Fibroblast of gingiva (primary cell): ENCODE measurements around the gene CNBP.
"Not testable (repeated sequence)": the region's sequence is repeated elsewhere in the genome, so short reads cannot be mapped to it uniquely, and the experiment has no call there.

Source experiments
- DNase-seq: peaks from one replicate; pipeline ENCODE4 v3.0.0-alpha.2; 2011; ENCODE audit warnings: low read depth

CNBP gene

DNA sequence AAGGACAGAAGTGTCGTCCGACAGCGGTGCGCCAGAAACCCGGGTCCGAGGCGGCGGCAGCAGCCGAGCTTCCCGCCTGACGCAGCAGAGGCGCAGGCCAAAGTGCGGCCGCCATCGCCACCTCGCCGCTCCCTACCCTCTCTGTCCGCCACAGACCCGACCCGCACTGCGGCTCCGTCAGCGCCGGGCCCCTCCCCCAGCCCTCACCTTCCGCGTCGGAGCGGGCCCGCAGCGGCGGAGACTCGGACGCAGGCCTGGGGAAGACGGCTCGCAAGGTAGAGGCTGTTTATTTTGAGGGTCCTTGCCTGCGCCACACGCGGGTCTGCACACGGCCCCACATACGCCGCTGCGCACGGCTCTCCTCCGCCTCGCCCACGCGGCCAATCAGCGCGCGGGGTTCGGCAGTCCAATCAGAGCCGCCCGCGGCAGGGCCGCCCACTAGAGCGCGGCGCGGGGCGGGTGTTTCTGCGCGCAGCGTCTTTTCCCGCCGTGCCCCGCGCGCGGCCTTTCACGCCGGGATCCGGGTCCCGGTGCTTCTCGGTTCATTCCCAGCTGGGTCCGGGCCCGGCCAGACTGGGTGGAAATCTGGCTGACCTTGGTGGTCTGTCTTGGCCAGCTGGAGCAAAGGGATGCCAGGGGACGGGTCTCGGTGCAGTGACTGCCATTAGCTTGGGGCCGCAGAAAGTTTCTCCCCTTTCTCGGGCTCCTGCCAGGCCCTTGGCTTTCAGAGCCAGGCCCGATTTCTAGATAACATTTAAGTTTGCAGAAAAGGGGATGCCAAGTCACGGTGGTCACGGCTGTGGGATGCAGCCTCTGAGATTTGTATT is at the start of gene CNBP:
CNBP (minus strand) TSS at position 328 of the 827 bp plus-strand sequence. CDS start 12,139 bp downstream, outside the sequence.
- DNase-seq = peak; percentile 96

DNA sequence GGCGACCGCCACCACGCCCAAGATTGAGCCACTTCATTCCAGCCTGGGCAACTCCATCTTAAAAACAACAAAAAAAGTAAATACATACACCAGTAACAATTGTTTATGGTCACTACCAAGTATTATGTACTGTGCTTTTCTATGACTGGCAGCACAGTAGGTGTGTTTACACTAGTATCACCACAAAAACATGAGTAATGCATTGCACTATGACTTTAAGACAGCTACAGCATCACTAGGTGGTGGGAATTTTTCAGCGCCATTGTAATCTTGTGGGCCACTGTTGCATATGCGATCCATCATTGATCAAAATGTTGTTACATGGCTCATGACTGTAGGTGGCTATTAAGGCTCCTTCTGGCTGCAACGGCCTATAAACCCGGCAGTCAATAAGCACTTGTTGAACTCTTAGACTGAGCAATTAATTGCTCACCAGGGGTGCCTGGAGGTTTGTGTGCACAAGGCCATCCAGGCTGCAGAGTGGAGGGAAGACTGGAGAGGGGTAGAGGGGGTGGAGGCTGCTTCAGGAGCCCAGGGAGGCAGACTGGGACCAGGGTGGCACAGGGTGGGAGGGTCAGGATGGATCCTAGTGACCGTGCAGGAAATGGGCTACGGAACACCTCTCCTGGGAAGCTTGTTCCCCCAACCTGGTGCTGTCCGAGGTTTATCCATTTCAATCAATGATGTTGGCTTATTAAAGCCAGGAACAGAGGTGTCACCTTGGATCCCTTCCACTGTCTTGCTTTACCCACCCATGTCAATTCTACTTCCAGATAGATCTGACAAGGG is 47.8 kb upstream of the CNBP start:
- no peak for DNase-seq

DNA sequence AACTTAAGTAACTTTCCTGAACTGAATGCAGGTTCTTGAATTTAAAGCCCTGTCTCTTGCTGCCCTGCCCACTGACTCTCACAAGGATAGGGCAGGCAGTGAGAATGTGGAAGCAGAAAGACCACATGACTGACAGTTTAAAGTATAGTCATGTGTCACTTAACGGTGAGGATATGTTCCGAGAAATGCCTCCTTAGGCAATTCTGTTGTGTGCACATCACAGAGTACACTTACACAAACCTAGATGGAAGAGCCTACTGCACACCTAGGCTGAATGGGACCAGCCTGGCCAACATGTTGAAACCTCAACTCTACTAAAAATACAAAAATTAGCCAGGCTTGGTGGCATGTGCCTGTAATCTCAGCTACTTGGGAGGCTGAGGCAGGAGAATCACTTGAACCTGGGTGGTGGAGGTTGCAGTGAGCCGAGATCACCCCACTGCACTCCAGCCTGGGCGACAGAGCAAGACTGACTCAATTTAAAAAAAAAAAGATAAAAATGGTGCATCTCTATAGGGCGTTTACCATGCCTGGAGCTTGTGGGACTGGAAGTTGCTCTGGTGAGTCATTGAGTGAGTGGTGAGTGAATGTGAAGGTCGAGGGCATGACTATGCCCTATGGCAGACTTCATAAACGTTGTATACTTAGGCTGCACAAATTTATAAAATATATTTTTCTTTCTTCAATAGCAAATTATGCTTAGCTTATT is 46.8 kb upstream of the CNBP start:
- peak; percentile 63 for DNase-seq

DNA sequence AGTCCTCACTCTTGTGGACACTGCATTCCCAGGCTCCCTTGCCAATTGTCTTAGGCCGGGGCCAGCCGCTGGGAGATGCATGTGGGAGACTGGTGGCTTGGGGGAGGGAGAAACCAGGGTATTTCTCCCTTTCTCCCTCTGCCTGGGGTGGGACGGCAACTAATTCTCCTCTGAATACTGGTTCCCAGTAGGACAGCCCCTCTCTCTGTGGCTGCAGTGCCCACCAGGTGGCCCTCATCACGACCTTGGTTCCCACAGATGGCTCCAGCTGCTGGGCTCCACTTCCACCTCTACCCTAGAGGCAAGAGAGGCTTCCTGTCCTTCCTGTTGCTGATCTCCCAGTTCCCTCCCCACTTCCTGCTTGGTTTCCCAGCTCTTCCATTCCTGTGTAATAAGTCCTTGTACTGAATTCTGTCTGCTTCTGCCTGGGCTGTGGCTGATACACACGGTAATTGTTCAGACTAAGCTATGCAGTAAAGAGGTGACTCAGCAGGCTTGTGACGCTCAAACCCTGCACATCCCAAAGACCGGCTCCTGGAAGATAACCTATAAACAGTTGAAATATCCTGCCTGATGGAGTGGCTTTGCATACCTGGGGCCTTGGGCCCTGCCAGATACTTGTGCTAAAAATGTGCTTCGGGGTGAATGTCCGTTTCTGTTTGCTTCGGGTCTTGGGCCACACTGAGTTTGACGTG is 45.3 kb upstream of the CNBP start:
- peak; percentile 34 for DNase-seq

DNA sequence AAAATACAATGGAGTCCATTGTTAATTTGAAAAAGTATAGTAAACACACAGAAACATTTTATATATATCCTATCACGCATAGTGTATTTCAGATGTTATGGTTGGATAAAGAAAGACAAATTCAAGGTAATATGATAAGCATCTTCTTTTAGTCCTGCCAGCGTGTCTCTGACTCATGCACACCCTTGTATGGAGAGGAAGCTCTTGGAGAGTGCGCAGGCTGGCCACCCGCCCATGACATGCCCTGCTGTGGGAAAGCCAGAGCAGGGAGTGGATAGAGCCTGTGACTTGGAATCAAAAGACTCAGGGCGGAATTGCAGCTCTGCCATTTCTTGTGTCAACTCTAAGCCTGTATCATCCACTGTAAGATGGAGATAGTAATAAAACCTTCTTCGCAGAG is 42.7 kb upstream of the CNBP start:
- peak; percentile 96 for DNase-seq

DNA sequence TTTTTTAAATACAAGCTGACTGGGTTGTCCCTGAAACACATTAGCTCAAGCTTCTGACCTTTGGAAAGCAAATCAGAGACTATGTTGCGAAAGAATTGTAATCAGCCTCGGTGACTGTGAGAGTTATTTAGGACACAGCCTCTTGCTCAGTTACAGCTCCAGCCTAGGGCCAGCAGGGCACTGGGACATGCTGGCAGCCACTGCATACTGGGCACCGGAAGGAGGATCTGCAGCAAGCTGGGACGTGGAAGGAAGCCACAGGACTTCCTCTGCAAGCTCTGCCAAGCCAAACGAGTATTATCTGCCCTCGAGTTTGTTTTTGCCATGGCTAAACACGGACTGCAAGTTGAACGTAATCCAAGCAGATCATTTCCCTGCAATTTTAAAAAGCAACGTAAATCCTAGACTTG is 41.3 kb upstream of the CNBP start:
- peak; percentile 99 for DNase-seq

DNA sequence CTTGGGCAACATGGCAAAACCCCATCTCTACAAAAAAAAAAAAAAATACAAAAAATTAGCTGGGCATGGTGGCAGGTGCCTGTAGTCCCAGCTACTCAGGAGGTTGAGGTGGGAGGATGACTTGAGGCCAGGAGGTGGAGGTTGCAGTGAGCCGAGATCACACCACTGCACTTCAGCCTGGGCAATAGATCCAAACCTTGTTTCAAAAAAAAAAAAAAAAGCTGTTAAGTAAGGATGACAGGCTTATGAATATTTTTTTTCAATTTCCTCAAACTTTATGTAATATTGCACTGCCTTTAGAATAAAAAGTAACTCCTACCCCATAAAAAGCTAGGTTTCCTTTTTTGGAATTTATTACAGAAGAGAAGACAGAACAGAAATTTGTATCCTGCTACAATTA is 40.7 kb upstream of the CNBP start:
- DNase-seq = not testable (repeated sequence)

DNA sequence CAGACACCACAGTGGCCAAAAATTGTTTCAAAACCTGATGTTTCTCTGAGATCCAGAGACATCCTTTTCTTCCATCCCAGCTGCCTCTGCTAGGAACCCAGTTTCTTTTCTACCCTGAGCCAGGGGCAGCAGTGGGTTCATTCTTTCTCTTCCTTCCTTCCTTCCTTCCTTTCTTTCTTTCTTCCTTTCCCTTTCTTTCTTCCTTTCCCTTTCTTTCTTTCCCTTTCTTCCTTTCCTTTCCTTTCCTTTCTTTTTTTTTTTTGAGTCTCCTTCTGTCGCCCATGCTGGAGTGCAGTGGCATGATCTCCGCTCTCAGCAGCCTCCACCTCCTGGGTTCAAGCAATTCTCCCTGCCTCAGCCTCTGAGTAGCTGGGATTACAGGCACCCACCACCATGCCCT is 35.0 kb upstream of the CNBP start:
- DNase-seq = no peak

DNA sequence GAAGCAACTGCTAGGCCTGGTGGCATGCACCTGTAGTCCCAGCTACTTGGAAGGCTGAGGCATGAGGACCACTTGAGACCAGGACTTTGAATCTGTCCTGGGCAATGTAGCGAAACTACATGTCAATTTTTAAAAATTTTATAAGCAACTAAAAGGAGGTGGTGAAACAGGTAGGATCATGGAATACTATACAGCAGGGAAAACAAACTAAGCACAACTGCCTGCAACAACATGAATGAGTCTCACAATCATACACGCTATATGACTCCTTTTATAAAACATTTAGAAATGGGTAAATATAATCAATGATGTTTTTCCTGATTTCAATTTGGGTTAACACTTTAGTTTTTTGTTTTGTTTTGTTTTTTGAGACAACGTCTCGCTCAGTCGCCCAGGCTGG is 29.5 kb upstream of the CNBP start:
- no peak for DNase-seq

DNA sequence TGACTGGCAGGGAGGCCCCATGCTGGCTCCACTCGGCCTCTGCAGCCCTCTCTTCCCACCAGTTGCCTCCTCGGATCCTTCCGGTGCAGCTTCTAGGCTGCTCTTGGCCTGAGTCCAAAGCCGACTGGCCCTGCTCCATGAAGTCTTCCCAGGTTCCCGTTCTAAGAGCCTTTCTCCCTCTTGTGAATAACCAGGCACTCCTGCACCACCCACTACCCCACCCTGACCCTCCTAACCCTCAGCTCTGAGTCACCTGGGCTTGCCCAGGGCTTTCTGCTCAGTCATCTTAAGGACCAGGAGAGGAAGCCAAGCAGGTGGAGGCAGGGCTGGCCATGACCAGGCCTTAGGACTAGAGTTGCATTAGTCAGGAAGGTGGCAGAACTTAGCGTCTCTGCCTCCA is 28.1 kb upstream of the CNBP start:
- peak; percentile 65 for DNase-seq

DNA sequence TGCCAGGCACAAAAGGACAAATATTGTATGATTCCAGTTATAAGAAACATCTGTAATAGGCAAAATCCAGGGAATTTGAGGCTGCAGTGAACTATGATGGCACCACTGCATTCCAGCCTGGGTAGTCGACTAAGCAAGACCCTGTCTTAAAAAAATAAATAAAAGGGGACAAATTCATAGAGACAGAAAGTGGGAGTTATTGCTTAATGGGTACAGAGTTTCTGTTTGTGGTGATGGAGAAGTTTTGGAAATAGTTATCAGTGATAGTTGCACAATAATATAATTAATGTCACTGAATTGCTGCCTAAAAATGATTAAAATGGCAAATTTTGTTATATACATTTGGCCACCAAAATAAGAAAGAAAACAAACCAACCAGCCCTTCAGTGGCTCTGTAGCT is 27.6 kb upstream of the CNBP start:
- DNase-seq = peak; percentile 85

DNA sequence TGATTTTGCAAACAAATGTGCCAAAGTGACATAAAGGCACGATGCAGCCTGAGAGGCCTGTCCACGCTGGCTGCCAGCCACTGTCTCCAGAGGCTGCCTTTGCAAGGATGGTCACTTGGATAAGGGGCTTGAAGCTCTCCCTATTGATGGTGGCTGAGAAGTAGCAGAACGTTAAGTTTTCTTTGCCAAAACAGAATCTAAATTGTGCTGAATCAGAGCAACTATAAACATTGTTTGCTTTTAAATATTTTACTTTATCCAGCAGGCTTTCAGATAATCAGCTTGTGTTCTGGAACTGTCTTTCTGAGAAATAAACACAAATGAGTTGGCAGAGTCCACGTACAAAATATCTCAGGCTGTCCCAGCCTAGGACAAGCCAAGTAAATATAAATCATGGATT is 23.8 kb upstream of the CNBP start:
- DNase-seq = no peak

DNA sequence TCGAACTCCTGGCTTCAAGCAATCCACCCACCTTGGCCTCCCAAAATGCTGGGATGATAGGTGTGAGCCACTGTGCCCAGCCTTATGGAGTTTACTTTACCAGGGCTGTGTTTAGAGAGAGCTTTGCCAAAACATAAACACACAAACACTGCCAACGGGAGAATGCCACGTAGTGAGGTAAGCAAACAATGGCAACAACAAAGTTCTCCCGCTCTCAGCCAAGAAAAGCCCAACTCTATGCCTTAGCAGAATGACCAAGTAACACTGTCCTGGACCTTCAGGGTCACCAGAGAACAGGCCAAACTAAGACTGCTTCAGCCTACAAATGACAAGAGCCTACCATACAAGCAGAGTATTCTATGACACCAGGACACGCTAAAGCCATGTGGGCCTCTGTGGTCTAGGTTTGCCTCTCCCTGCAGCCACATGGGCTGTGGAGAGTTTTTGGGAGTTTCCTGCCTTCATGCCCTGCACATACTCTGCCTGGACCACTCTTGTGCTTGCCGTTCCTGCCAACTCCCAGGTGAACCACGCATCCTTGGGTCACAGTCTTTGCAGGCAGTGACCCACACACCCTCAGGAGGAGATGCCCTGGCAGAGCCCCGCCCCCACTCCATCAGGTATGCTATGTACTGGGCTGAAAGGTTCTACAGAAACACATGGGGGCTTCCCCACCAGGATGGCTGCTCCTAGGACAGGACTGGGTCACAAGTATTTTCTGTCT is 21.6 kb upstream of the CNBP start:
- no peak for DNase-seq

DNA sequence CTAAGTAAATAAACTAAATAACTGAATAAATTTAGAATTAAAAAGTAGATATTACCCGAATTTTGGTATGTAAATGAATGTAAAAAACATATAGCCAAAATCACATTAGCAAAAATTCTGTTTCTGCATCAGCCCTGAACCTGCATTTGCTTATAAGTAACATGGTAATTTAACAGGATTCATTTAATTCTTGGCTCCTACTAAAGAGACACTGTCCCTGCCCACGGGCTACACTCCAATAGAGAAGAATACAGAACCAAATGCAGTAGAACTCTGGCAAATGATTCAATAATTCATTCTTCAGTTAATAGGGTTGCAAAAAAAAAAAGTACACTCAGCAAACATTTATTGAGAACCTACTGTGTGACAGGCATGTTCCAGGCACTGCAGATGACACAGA is 20.8 kb upstream of the CNBP start:
- no peak for DNase-seq

DNA sequence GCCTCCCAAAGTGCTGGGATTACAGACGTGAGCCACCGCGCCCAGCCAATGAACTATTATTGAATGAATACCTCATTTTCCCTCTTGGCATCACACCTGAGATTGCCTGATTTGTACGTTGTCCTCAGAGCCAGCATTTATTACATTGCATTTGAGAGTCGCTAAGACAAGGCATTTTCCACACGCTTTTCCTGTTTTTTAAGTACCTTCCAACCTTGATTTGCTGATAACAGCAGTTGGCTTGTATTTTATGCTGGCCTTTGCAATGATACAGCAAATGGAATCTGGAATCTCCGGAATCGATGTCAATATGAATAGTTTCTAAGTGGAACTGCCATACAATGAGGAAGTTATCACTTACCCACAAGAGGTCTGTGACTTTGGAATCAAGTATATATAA is 15.7 kb upstream of the CNBP start:
- no peak for DNase-seq

DNA sequence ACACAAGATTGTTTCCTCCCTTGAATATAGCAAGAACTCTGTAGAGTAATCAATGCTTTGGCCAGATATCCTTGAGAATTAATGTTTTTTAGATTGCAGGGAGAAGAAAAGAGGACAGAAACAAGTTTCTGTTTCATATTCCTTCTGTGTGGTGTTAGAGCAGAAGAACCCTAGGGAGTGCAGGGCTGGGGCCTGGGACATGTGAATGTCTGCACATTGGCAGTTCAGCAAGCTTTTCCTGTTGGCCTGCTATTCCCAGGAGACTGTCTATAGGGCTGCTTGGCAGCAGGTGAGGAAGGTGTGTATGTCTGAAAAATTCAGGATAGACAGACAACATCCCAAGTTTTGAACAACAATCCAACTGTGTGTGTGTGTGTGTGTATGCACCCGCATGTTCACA is 13.6 kb upstream of the CNBP start:
- no peak for DNase-seq

DNA sequence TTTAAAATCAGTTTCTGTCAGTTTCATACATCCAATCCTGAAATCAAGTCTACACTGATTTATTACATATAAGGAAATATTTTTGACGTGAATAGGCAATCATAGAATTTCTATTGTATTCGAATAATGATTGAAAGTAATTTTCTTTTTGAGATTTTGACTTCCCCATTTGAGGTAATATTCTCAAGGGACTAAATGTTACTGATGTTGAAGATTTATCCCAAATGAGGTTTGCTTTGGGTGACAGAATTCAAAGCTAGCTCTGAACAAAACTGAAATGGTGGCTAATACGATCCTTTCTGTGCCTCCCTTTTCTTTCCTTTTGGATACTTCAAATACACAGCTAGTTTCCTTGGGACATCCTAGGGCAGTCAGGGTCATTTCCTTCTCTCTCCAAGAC is 12.9 kb upstream of the CNBP start:
- DNase-seq = no peak

DNA sequence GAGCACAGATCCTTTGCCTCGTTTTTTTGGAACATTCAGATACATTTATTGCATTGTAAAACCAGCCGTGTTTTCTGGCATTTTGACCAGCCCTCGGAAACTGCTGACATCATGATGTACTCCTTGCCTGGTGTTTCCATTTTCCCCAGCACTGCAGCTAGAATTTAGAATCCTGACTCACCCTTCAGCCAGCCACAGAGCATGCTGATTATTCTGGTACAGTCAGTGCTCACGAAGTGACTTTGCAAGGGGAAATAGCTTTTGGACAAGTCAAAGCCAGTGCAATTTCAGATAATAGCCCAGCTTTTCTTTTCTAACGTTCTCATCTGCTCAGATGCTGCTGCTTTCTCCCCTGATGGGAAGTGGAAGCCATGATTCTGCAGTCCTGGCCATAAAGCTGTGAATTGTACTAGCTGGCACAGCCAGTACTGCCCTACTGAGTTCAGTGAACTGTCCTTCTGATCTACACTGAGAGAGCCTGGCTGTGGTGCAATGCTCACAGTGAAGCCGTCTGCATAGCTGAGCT is 12.1 kb upstream of the CNBP start:
- DNase-seq = peak; percentile 92

DNA sequence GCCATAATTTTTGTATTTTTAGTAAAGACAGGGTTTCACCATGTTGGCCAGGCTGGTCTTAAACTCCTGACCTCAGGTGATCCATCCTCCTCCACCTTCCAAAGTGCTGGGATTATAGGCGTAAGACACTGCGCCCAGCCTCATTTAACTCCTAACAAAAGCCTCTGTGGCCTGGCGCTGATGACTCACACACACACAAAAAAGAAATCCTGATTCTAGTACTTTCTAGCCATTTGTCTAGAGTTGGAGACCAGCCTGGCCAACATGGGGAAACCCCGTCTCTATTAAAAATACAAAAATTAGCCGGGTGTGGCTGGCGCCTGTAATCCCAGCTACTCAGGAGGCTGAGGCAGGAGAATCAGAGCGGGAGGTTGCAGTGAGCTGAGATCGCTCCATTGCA is 6.1 kb upstream of the CNBP start:
- not testable (repeated sequence) for DNase-seq

DNA sequence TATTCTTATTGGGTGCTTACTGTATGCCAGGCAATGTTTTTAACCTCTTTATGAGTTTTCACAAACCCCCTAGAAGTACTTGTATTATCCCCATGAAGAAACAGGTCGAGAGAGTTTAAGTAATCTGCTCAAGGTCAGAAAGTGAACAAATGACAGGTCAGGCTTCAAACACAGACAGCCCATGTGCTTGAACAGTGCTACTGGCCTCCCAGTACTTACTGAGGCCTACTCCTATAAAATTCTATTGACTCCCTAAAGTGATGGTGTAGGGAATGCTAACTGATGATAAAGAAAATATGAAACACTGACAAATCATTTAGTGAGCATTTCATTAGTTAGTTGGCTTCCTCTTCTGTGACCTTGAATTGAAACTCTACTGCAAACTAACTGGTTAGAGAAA is 4.2 kb upstream of the CNBP start:
- DNase-seq = no peak

DNA sequence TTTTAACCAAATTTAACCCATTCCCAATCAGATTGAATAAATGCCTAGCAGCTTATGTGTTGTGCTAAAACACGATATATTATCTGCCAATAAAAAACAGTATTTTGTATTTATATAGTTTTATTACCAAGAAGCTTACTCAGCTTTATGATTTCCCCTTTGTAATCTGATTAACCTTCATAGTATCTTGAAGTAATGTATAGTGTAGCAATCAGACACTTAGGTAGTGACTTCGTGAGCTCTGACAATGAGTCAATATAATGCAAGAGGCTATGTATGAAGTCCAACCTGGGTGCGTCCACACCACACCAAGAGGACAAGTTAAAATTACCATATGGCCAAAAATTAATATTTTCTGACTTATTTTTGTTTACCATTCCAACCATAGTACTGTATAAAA is 2.1 kb upstream of the CNBP start:
- no peak for DNase-seq
